Measurements from ENCODE around the gene ELAVL3. TPM values are rescaled to one million over a fixed set of nuclear protein-coding genes. Genes with fewer than 3 reads are reported as not detected.

ELAVL3 gene
- total RNA-seq, 1 experiment from 2014 or later = 1.4 TPM

DNA sequence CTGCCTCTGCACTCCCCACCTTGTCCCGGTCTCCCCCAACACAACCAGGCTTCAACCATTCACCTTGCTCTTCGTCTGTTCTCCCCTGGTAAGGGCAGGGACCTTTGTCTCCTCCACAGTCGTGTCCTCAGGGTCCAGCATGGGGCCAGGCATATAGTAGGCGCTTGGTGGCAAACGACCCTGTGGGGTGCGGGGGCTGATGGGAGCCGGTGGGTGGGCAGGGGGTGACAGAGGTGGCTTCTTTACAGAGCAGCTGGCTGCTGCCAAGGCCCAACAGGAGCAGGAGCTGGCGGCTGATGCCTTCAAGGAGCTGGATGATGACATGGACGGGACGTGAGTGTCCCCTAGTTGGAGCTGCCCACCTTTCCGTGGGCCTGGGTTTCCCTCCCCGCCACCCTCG is 35.7 kb downstream of the ELAVL3 start (continued):
- TF ChIP-seq HMGA2 (CRISPR knock-in tag; IDR thresholded peaks at IDR 0.05) = no peak
- no peak for TF ChIP-seq OVOL2 (CRISPR knock-in tag; IDR thresholded peaks at IDR 0.05; ENCODE audit: borderline replicate concordance)

DNA sequence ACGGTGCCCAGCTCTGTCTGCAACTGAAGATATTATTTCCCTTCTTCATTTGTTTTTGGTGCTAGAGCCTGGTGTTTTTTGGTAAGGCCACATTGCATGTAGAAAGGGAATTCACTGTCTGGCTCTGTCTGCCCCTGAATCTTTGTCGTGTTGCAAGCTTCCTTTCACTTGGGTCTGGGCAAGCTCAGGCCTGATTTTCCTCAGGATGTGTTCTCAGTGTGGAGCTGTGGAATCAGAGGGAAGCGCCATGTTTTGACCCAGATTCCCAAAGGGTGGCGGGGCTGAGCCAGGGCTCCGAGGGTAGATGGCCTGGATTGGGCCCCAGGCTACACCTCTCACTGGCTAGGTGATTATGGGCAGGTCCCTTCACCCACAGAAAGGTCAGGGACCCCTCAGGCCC is 36.8 kb downstream of the ELAVL3 start:
- no peak for ATAC-seq
- POLR2A ChIA-PET = no interaction called here
- peaks cover 2% of the 10 kb centered on the region; the same call in 1 of the 2 replicates for H3K4me1 Mint-ChIP-seq
- peaks cover 23% of the 10 kb centered on the region for H3K36me3 Mint-ChIP-seq
- DNase-seq (ENCODE audit: low spot score) = no peak
- H3K4me3 Mint-ChIP-seq = no peak overlapping the region
- TF ChIP-seq GABPB1 (CRISPR knock-in tag; IDR thresholded peaks at IDR 0.05) (no peak), ZNF423 (CRISPR knock-in tag; IDR thresholded peaks at IDR 0.05) (no peak), ZNF138 (CRISPR knock-in tag; conservative IDR thresholded peaks at IDR 0.05) (no peak), SMAD3 (CRISPR knock-in tag; IDR thresholded peaks at IDR 0.05; ENCODE audit: borderline replicate concordance) (no peak)
- TF ChIP-seq, protein P1, sequence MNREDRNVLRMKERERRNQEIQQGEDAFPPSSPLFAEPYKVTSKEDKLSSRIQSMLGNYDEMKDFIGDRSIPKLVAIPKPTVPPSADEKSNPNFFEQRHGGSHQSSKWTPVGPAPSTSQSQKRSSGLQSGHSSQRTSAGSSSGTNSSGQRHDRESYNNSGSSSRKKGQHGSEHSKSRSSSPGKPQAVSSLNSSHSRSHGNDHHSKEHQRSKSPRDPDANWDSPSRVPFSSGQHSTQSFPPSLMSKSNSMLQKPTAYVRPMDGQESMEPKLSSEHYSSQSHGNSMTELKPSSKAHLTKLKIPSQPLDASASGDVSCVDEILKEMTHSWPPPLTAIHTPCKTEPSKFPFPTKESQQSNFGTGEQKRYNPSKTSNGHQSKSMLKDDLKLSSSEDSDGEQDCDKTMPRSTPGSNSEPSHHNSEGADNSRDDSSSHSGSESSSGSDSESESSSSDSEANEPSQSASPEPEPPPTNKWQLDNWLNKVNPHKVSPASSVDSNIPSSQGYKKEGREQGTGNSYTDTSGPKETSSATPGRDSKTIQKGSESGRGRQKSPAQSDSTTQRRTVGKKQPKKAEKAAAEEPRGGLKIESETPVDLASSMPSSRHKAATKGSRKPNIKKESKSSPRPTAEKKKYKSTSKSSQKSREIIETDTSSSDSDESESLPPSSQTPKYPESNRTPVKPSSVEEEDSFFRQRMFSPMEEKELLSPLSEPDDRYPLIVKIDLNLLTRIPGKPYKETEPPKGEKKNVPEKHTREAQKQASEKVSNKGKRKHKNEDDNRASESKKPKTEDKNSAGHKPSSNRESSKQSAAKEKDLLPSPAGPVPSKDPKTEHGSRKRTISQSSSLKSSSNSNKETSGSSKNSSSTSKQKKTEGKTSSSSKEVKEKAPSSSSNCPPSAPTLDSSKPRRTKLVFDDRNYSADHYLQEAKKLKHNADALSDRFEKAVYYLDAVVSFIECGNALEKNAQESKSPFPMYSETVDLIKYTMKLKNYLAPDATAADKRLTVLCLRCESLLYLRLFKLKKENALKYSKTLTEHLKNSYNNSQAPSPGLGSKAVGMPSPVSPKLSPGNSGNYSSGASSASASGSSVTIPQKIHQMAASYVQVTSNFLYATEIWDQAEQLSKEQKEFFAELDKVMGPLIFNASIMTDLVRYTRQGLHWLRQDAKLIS (CRISPR knock-in tag; IDR thresholded peaks at IDR 0.05; ENCODE audit: borderline replicate concordance) = no peak
- TF ChIP-seq, protein P2, sequence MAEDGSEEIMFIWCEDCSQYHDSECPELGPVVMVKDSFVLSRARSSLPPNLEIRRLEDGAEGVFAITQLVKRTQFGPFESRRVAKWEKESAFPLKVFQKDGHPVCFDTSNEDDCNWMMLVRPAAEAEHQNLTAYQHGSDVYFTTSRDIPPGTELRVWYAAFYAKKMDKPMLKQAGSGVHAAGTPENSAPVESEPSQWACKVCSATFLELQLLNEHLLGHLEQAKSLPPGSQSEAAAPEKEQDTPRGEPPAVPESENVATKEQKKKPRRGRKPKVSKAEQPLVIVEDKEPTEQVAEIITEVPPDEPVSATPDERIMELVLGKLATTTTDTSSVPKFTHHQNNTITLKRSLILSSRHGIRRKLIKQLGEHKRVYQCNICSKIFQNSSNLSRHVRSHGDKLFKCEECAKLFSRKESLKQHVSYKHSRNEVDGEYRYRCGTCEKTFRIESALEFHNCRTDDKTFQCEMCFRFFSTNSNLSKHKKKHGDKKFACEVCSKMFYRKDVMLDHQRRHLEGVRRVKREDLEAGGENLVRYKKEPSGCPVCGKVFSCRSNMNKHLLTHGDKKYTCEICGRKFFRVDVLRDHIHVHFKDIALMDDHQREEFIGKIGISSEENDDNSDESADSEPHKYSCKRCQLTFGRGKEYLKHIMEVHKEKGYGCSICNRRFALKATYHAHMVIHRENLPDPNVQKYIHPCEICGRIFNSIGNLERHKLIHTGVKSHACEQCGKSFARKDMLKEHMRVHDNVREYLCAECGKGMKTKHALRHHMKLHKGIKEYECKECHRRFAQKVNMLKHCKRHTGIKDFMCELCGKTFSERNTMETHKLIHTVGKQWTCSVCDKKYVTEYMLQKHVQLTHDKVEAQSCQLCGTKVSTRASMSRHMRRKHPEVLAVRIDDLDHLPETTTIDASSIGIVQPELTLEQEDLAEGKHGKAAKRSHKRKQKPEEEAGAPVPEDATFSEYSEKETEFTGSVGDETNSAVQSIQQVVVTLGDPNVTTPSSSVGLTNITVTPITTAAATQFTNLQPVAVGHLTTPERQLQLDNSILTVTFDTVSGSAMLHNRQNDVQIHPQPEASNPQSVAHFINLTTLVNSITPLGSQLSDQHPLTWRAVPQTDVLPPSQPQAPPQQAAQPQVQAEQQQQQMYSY (CRISPR knock-in tag; IDR thresholded peaks at IDR 0.05) = no peak
- TF ChIP-seq, protein P3, sequence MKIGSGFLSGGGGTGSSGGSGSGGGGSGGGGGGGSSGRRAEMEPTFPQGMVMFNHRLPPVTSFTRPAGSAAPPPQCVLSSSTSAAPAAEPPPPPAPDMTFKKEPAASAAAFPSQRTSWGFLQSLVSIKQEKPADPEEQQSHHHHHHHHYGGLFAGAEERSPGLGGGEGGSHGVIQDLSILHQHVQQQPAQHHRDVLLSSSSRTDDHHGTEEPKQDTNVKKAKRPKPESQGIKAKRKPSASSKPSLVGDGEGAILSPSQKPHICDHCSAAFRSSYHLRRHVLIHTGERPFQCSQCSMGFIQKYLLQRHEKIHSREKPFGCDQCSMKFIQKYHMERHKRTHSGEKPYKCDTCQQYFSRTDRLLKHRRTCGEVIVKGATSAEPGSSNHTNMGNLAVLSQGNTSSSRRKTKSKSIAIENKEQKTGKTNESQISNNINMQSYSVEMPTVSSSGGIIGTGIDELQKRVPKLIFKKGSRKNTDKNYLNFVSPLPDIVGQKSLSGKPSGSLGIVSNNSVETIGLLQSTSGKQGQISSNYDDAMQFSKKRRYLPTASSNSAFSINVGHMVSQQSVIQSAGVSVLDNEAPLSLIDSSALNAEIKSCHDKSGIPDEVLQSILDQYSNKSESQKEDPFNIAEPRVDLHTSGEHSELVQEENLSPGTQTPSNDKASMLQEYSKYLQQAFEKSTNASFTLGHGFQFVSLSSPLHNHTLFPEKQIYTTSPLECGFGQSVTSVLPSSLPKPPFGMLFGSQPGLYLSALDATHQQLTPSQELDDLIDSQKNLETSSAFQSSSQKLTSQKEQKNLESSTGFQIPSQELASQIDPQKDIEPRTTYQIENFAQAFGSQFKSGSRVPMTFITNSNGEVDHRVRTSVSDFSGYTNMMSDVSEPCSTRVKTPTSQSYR (CRISPR knock-in tag; IDR thresholded peaks at IDR 0.05) = no peak
- TF ChIP-seq, protein P4, sequence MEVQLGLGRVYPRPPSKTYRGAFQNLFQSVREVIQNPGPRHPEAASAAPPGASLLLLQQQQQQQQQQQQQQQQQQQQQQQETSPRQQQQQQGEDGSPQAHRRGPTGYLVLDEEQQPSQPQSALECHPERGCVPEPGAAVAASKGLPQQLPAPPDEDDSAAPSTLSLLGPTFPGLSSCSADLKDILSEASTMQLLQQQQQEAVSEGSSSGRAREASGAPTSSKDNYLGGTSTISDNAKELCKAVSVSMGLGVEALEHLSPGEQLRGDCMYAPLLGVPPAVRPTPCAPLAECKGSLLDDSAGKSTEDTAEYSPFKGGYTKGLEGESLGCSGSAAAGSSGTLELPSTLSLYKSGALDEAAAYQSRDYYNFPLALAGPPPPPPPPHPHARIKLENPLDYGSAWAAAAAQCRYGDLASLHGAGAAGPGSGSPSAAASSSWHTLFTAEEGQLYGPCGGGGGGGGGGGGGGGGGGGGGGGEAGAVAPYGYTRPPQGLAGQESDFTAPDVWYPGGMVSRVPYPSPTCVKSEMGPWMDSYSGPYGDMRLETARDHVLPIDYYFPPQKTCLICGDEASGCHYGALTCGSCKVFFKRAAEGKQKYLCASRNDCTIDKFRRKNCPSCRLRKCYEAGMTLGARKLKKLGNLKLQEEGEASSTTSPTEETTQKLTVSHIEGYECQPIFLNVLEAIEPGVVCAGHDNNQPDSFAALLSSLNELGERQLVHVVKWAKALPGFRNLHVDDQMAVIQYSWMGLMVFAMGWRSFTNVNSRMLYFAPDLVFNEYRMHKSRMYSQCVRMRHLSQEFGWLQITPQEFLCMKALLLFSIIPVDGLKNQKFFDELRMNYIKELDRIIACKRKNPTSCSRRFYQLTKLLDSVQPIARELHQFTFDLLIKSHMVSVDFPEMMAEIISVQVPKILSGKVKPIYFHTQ (CRISPR knock-in tag; IDR thresholded peaks at IDR 0.05) = no peak
- CTCF ChIA-PET = interaction anchor here (0.9 to 6.5 kb wide), 6 partner anchors 8 to 1028 kb away, joined by 3 to 103 read pairs (median 8); partner anchors contain the start of genes EPOR, ODAD3 and PRKCSH
- peak overlapping the region; percentile 53; the same call in 1 of the 2 replicates for H3K27ac Mint-ChIP-seq
- H3K27me3 Mint-ChIP-seq (ENCODE audit: low read depth) = no peaks in the 10 kb centered on the region
- H3K9me3 Mint-ChIP-seq = no peaks in the 10 kb centered on the region

Measured in WTC11 (cell line).